ENCODE data around the gene CFAP410.

CFAP410 gene

GRCh38 chr21:44331650-44332307 is 7.4 kb downstream of the CFAP410 start:
- in situ Hi-C loops (cut with MboI; ENCODE audit: low sequenced_read_pairs), result no loop called here

GRCh38 chr21:44331209-44331608 is 8.0 kb downstream of the CFAP410 start:
- in situ Hi-C loops (cut with MboI; ENCODE audit: low sequenced_read_pairs), result no loop called here

- in situ Hi-C loops (cut with MboI; ENCODE audit: low sequenced_read_pairs), result no loop called here
Observed at GRCh38 chr21:44330698-44331097, 8.5 kb downstream of the CFAP410 start.

- in situ Hi-C loops (cut with MboI; ENCODE audit: low sequenced_read_pairs), result no loop called here
Observed at GRCh38 chr21:44329971-44330681, 9.1 kb downstream of the CFAP410 start.

- in situ Hi-C loops (cut with MboI; ENCODE audit: low sequenced_read_pairs), result no loop called here
Observed at GRCh38 chr21:44329086-44329889, 9.9 kb downstream of the CFAP410 start.

- in situ Hi-C loops (cut with MboI; ENCODE audit: low sequenced_read_pairs), result no loop called here
Observed at GRCh38 chr21:44328242-44328895, 10.8 kb downstream of the CFAP410 start.

- in situ Hi-C loops (cut with MboI; ENCODE audit: low sequenced_read_pairs), result no loop called here
Observed at GRCh38 chr21:44327603-44327974, 11.6 kb downstream of the CFAP410 start.

GRCh38 chr21:44326716-44327602 is 12.2 kb downstream of the CFAP410 start:
- in situ Hi-C loops (cut with MboI; ENCODE audit: low sequenced_read_pairs), result no loop called here

GRCh38 chr21:44326272-44326647 is 12.9 kb downstream of the CFAP410 start:
- in situ Hi-C loops (cut with MboI; ENCODE audit: low sequenced_read_pairs), result no loop called here

- in situ Hi-C loops (cut with MboI; ENCODE audit: low sequenced_read_pairs), result no loop called here
Observed at GRCh38 chr21:44325386-44326271, 13.6 kb downstream of the CFAP410 start.

- in situ Hi-C loops (cut with MboI; ENCODE audit: low sequenced_read_pairs), result no loop called here
Observed at GRCh38 chr21:44324854-44325107, 14.4 kb downstream of the CFAP410 start.

- in situ Hi-C loops (cut with MboI; ENCODE audit: low sequenced_read_pairs), result no loop called here
Observed at GRCh38 chr21:44324106-44324853, 14.9 kb downstream of the CFAP410 start.

GRCh38 chr21:44323591-44323990 is 15.6 kb downstream of the CFAP410 start:
- in situ Hi-C loops (cut with MboI; ENCODE audit: low sequenced_read_pairs), result no loop called here

GRCh38 chr21:44322621-44323325 is 16.4 kb downstream of the CFAP410 start:
- in situ Hi-C loops (cut with MboI; ENCODE audit: low sequenced_read_pairs), result no loop called here

- in situ Hi-C loops (cut with MboI; ENCODE audit: low sequenced_read_pairs), result no loop called here
Observed at GRCh38 chr21:44321846-44322450, 17.2 kb downstream of the CFAP410 start.

GRCh38 chr21:44320847-44321246 is 18.3 kb downstream of the CFAP410 start:
- in situ Hi-C loops (cut with MboI; ENCODE audit: low sequenced_read_pairs), result no loop called here

GRCh38 chr21:44319407-44320065 is 19.7 kb downstream of the CFAP410 start:
- in situ Hi-C loops (cut with MboI; ENCODE audit: low sequenced_read_pairs), result no loop called here
